GM12891 (cell line): Measurements from ENCODE around the gene GGACT.

ENCODE experiments used
- DNase-seq: peaks from one replicate; pipeline ENCODE4 v3.0.0; 2011; ENCODE audit warnings: low spot score; ENCODE audit not compliant: insufficient read length
- FAIRE-seq: peaks from 2 replicates; lab custom pipeline; 2011; peaks lifted over from hg19 to GRCh38; lab: Jason Lieb, UNC
- PAX5 ChIP-seq: IDR thresholded peaks from 2 replicates; pipeline ENCODE4 v1.6.1; 2011; ENCODE audit warnings: low read length, moderate library complexity, mild to moderate bottlenecking; ENCODE audit not compliant: insufficient read depth, severe bottlenecking
- POLR2A ChIP-seq: IDR thresholded peaks from 2 replicates; pipeline ENCODE4 v1.6.1; 2011; ENCODE audit warnings: low read depth, low read length, control low read depth
- POLR2AphosphoS5 ChIP-seq: IDR thresholded peaks from 2 replicates; pipeline ENCODE4 v1.6.1; 2011; ENCODE audit warnings: low read depth, low read length, control low read depth
- POU2F2 ChIP-seq: IDR thresholded peaks from 2 replicates; pipeline ENCODE4 v1.6.1; 2011; ENCODE audit warnings: low read depth, mild to moderate bottlenecking, control low read depth, low read length, moderate library complexity
- SPI1 ChIP-seq: IDR thresholded peaks from 2 replicates; pipeline ENCODE4 v1.6.1; 2011; ENCODE audit warnings: low read depth, low read length, control low read depth
- TAF1 ChIP-seq: IDR thresholded peaks from 2 replicates; pipeline ENCODE4 v1.6.1; 2011; ENCODE audit warnings: low read depth, low read length, control low read depth

The GGACT gene

GRCh38 chr13:100602493-100603111 is 14.0 kb upstream of the GGACT start:
- no peak for DNase-seq
- no peak for FAIRE-seq
- no peak for TF ChIP-seq POLR2A
- no peak for TF ChIP-seq POU2F2
- TF ChIP-seq SPI1, result no peak
- no peak for TF ChIP-seq POLR2AphosphoS5
- TF ChIP-seq TAF1, result no peak
- no peak for TF ChIP-seq PAX5

DNA sequence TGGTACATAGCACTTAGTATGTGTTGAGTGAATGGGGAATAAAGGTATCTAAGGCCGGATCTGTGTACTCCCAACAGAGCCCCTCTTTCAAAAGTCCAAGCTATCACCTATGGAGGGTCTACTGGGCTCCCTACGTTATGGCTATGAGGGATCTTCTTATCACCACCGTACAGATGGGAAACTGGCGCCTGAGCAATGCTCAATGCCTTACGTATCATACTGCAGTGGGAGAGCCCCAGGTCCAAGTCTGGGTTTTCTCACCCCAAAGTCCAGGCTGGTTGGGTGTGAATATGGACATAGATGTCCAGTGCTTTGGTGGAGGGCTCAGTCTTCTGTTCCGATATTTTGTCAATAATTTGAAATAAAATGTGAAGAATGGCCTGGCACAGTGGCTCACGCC is 13.1 kb upstream of the GGACT start:
- DNase-seq, result no peak
- FAIRE-seq, result no peak
- TF ChIP-seq TAF1 (no peak), POU2F2 (no peak), PAX5 (no peak), SPI1 (no peak), POLR2A (no peak), POLR2AphosphoS5 (no peak)

DNA sequence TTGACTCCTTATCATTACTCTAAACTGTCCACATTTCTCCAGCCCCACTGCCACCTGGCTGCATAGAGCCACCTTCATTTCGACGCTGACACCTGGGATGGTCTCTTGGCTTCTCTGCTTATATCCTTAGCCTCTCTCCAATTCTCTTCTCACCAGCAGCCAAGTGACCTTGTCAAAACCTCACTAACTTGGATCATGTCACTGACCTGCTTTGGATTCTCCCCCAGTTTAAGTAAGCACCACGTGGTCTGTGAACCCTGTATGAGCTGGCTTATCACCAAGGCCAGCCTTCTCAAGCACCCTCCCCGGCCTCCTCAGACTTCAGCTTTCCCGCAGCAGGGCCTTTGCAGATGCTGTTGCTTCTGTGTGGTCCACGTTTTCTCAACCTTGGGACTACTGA is 12.3 kb upstream of the GGACT start:
- no peak for TF ChIP-seq POU2F2
- FAIRE-seq (no peak), DNase-seq (no peak)

GRCh38 chr13:100600461-100600860 is 11.9 kb upstream of the GGACT start:
- FAIRE-seq (no peak), DNase-seq (no peak)
- TF ChIP-seq SPI1, result no peak

DNA sequence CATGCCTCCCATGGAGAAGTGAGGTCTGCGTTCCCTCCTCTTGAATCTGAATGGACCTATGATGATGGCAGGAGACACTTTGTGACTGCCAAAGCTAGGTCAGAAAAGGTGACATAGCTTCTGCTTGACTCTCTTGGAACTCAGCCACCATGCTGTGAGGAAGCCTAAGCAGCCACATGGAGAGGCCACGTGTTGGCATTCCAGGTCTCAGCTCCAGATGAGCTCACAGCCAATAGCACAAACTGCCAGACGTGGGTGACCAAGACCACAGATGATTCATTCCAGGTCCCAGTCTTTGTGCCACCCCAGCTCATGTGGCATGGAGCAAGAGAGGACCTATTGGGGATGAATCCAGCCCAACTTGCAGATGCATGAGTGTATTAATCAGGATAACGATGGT is 8.7 kb upstream of the GGACT start:
- no peak for DNase-seq
- no peak for FAIRE-seq
- TF ChIP-seq POU2F2 (no peak), POLR2AphosphoS5 (no peak), PAX5 (no peak)

DNA sequence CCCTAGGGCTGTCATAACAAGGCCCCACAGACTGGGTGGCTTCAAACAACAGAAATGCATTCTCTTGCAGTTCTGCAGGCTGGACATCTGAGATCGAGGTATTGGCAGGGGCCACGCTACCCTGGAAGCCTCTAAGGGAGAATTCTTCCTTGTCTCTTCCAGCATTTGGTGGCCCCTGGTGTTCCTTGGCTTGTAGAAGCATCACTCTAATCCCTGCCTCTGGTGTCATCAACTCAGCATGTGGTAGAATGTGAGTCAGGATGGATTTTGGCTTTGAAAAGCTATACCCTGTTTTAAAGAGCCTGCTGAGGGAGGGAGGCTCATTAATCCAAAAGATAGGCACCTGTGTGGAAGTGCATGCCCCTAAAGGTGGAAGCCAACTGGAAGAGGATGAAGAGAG is 7.9 kb upstream of the GGACT start:
- DNase-seq (no peak), FAIRE-seq (no peak)
- no peak for TF ChIP-seq POLR2A
- no peak for TF ChIP-seq POLR2AphosphoS5
- no peak for TF ChIP-seq POU2F2
- no peak for TF ChIP-seq PAX5
- TF ChIP-seq SPI1, result no peak
- no peak for TF ChIP-seq TAF1

DNA sequence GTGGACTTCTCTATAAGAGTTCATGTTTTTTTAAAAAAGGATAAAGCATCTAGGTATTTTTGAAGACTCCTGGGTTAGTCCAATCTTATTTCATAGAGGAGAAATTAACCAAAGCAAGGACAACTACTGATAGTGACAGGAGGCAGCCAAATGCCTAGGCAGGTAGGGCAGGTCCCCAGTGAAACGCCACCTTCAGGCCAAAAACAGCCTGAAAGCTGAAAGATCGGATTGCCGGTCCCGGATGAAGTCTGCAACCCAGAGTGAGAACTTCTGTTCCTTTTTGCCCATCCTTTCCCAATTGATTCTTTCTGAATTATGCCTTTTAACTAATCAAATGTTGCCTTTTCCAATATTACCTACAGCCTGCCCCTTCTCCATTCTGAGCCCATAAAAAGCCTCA is 6.1 kb upstream of the GGACT start:
- FAIRE-seq (no peak), DNase-seq (no peak)
- no peak for TF ChIP-seq POU2F2
- no peak for TF ChIP-seq POLR2AphosphoS5
- TF ChIP-seq TAF1, result no peak
- no peak for TF ChIP-seq SPI1
- no peak for TF ChIP-seq POLR2A
- no peak for TF ChIP-seq PAX5

DNA sequence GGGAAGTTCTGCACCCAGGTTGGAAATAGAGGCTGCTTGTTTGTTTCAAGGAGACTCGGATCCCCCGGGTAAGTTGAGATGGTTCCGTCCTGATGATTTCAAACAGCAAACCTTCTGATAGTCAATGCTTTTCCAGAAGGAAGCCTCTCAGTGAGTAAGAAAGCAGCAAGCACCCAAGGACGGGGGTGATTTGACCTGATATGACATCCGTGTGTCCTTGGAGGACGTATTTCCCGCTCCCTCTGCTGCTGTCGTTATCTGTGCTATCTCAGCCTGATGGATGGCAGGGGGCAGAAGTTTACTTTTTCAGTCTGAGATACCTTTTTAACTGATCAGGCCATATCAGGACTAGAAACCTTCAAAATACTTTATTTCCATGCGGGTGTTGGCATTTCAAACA is 5.7 kb upstream of the GGACT start:
- DNase-seq, result no peak
- no peak for FAIRE-seq
- TF ChIP-seq SPI1, result no peak
- no peak for TF ChIP-seq POLR2AphosphoS5
- no peak for TF ChIP-seq PAX5
- TF ChIP-seq POLR2A, result no peak
- TF ChIP-seq TAF1, result no peak
- no peak for TF ChIP-seq POU2F2

DNA sequence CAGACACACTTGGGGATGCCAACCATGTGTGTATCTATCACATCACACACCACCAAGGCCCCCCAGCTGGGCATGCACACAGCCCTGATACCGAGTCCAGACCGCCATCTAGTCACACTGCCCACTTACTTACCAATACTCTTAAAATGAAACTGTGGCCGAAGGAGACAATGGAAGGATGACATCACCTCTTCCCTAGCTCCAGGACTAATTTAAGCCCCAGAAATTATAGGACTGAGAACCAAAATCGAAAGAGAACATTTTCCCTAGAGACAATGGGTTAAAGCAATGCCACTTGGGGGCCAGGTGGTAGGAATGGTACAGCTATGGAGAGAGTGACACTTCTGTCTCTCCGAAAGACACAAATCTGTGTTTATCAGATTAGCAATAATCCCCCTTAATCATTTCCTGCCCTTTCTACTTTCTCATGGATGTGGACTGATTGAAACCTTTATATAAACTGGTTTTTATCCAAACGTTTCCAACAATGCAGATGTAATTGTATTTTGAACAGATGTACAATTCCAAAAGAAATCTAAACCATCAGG is 663 bp upstream of the GGACT start:
- no peak for FAIRE-seq
- TF ChIP-seq POLR2AphosphoS5 (no peak), PAX5 (no peak), POU2F2 (no peak), TAF1 (no peak), SPI1 (no peak), POLR2A (no peak)

DNA sequence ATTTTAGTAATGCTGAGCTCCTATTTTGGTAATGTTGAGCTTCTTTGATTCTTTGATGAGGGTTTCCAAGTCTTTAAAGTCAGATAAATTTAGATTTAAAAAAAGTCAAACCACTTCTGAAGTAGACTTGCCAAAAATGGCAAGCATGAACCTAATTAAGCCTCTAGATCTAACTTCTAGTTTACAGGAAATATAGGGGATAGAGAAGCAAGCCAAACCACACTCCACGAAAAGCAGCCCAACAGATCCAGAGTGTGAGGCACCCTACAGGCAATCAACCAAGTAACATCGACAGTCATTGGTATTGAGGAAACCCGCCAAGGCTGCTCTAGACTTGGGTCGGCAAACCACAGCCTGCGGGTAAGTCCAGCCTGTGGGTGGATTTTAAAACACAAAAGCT is 3.7 kb downstream of the GGACT start:
- FAIRE-seq (no peak), DNase-seq (no peak)
- TF ChIP-seq TAF1, result no peak
- TF ChIP-seq POU2F2, result no peak
- no peak for TF ChIP-seq PAX5
- TF ChIP-seq SPI1, result no peak
- TF ChIP-seq POLR2AphosphoS5, result no peak
- TF ChIP-seq POLR2A, result no peak

More for the DNA sequence above, 663 bp upstream of the GGACT start:
- no peak for DNase-seq
